Peyer's patch (tissue), 4 donors: ENCODE results near the gene EPHA8.

ENCODE experiments used
- POLR2A ChIP-seq, 2 donors: fragments of 450-650 bp; IDR thresholded peaks; one replicate each; pipeline ENCODE4 v1.5.1; 2017; ENCODE audit warnings: antibody characterized with exemption in 2 of 2, mild to moderate bottlenecking in 2 of 2, moderate library complexity in 2 of 2
- TF ChIP-seq, protein P1 (sequence below), 6 experiments: fragments of 450-650 bp in 4 of 6; fragments of 200-600 bp in 2 of 6; sonication (generic) in 1 of 6; IDR thresholded peaks; one replicate each; pipeline ENCODE4 v1.5.1; 2017 to 2019; ENCODE audit warnings: antibody characterized with exemption in 6 of 6, mild to moderate bottlenecking in 3 of 6, moderate library complexity in 1 of 6

DNA sequence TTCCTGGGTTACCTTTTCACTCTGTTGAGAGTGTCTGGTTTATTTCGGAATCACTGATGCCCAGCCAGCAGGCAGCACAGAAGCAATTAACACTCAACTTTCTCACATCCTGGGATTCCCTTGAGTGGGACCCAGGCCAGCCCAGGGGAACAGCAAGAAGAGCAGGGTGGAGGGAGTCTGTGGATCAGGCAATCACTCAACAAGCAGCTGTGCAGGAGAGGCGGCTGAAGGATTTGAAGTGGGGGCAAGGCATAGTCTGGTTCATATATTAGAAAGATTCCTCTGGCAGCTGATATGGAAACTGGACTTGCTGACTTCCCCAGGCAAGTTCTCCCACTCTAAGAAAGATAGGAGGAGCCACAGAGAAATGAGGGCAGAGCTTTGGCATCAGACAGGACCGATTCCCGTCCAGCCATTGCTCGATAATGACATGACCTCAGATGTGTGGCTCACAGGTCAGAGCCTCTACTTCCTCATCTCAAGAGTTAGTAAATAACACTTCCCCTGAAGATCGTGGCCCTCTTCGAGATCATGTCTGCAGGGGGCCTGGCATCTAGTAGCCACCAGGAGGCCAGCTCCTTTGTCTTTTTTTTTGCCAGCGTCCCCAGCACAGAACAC, 12.4 kb downstream of the EPHA8 start:
- TF ChIP-seq, protein P1, sequence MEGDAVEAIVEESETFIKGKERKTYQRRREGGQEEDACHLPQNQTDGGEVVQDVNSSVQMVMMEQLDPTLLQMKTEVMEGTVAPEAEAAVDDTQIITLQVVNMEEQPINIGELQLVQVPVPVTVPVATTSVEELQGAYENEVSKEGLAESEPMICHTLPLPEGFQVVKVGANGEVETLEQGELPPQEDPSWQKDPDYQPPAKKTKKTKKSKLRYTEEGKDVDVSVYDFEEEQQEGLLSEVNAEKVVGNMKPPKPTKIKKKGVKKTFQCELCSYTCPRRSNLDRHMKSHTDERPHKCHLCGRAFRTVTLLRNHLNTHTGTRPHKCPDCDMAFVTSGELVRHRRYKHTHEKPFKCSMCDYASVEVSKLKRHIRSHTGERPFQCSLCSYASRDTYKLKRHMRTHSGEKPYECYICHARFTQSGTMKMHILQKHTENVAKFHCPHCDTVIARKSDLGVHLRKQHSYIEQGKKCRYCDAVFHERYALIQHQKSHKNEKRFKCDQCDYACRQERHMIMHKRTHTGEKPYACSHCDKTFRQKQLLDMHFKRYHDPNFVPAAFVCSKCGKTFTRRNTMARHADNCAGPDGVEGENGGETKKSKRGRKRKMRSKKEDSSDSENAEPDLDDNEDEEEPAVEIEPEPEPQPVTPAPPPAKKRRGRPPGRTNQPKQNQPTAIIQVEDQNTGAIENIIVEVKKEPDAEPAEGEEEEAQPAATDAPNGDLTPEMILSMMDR (IDR thresholded peaks at IDR 0.05), result no peak
- TF ChIP-seq POLR2A (IDR thresholded peaks at IDR 0.05), result no peak
